GM13977 (cell line): ENCODE measurements around the gene FBXO17.
A peak's percentile ranks its signal among the peaks of the same experiment; 100 is the strongest.

Source experiments
- DNase-seq: peaks from one replicate; pipeline ENCODE4 v3.0.0; 2012; ENCODE audit warnings: low spot score
- CTCF ChIP-seq: IDR thresholded peaks from 2 replicates; pipeline ENCODE4 v1.5.1; 2012; ENCODE audit warnings: mild to moderate bottlenecking, control low read depth; ENCODE audit not compliant: insufficient read depth; ENCODE audit errors: extremely low read depth, missing control alignments
- in situ Hi-C: fragments of 300-500 bp; cut with MboI; formaldehyde crosslinking; loops from one replicate; pipeline ENCODE4 v1.12.0; 2022; ENCODE audit warnings: low sequenced_read_pairs, low pct_unique_long_range_greater_than_20kb, mixed read lengths, inconsistent platforms; ENCODE audit not compliant: unreplicated experiment

FBXO17 gene

GRCh38 chr19:38975214-38975860 lies at the start of gene FBXO17:
Gene FBXO17 (minus strand): TSS chr19:38975742. CDS start chr19:38950319, 25,423 bp downstream.
- in situ Hi-C loops, result no loop called here
- peak; percentile 1 for TF ChIP-seq CTCF
- peak; percentile 38 for DNase-seq

- DNase-seq, result no peak
- in situ Hi-C loops, result no loop called here
- TF ChIP-seq CTCF, result no peak
Measured at GRCh38 chr19:39024875-39025641, 49.5 kb upstream of the FBXO17 start.

GRCh38 chr19:39021063-39021462 lies 45.5 kb upstream of the FBXO17 start:
- TF ChIP-seq CTCF, result no peak
- DNase-seq, result peak; percentile 55
- in situ Hi-C loops, result no loop called here

DNA sequence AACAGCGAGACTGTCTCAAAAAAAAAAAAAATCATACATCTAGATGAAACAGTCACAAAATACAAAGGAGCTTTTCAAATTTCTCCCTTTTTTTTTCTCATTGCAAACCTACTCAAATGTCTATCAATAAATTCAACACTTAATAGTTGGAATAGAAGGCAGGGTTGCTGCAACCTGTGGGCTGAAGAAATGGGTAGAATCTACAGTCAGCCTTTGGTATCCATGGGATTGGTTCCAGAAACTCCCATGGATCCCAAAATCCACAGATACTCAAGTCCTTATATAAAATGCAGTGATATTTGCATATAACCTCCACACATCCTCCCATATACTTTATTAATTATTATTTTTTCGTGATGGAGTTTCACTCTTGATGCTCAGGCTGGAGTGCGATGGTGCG lies 42.1 kb upstream of the FBXO17 start:
- no peak for DNase-seq
- TF ChIP-seq CTCF, result no peak
- in situ Hi-C loops, result no loop called here

DNA sequence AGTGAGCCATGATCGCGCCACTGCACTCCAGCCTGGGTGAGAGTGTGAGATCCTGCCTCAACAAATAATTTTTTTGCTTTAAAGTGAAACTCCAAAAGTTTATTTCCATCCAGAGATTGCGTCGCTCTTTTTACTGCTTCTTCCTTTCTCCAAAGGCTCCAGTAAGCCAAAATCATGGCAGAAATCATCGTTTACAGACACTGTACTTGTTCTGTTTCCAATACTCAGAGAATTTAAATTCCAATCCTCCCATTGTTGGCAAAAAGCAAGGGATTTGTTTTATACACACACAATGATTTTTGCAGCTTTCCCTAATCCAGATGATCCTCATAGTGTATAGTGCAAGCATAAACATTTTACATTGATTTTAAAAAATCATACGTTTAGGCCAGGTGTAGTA lies 41.5 kb upstream of the FBXO17 start:
- DNase-seq, result no peak
- TF ChIP-seq CTCF, result no peak
- in situ Hi-C loops, result no loop called here

GRCh38 chr19:39014037-39014436 lies 38.5 kb upstream of the FBXO17 start:
- in situ Hi-C loops, result no loop called here
- no peak for TF ChIP-seq CTCF
- no peak for DNase-seq
